Loucy (cell line): ENCODE measurements around the gene TMEM200A.

Source experiments
- H2AFZ ChIP-seq: fragments of 200-600 bp; sonication (generic); 2 replicates; pipeline ENCODE4 v1.6.0; 2016; ENCODE audit warnings: antibody characterized with exemption, mild to moderate bottlenecking, low read length, moderate library complexity
- H3F3A ChIP-seq: fragments of 200-600 bp; 2 replicates; pipeline ENCODE4 v1.6.0; 2016; ENCODE audit warnings: antibody characterized with exemption, low read depth, mild to moderate bottlenecking
- H3K27me3 ChIP-seq: fragments of 200-600 bp; sonication (generic); 2 replicates; pipeline ENCODE4 v1.6.1; 2014; ENCODE audit warnings: low read length, mild to moderate bottlenecking; ENCODE audit not compliant: insufficient read depth, poor library complexity, severe bottlenecking
- H3K36me3 ChIP-seq: fragments of 200-600 bp; sonication (generic); 2 replicates; pipeline ENCODE4 v1.6.1; 2016; ENCODE audit warnings: low read length; ENCODE audit not compliant: insufficient read depth
- H3K4me1 ChIP-seq: fragments of 200-600 bp; sonication (generic); 2 replicates; pipeline ENCODE4 v1.5.1; 2014; ENCODE audit warnings: low read length, mild to moderate bottlenecking; ENCODE audit not compliant: insufficient read depth, poor library complexity, severe bottlenecking
- H3K4me2 ChIP-seq: fragments of 200-600 bp; sonication (generic); 2 replicates; pipeline ENCODE4 v1.6.0; 2014; ENCODE audit warnings: antibody characterized with exemption, low read length, low read depth, mild to moderate bottlenecking; ENCODE audit not compliant: poor library complexity, severe bottlenecking
- H3K4me3 ChIP-seq: fragments of 200-600 bp; sonication (generic); 2 replicates; pipeline ENCODE4 v1.5.1; 2014; ENCODE audit warnings: low read length, mild to moderate bottlenecking, mixed read lengths; ENCODE audit not compliant: poor library complexity, severe bottlenecking
- H3K79me2 ChIP-seq: fragments of 200-600 bp; sonication (generic); 2 replicates; pipeline ENCODE4 v1.6.1; 2014; ENCODE audit warnings: low read length; ENCODE audit not compliant: insufficient read depth
- H3K9ac ChIP-seq: fragments of 200-600 bp; sonication (generic); 2 replicates; pipeline ENCODE4 v1.6.0; 2014; ENCODE audit warnings: mild to moderate bottlenecking, low read depth, low read length, moderate library complexity; ENCODE audit not compliant: poor library complexity, severe bottlenecking
- H3K9me2 ChIP-seq: fragments of 200-600 bp; sonication (generic); replicated peaks from 2 replicates; pipeline ENCODE4 v1.6.1; 2016; ENCODE audit warnings: low read depth, low read length, mixed read lengths
- H3K9me3 ChIP-seq: fragments of 200-600 bp; sonication (generic); 2 replicates; pipeline ENCODE4 v1.6.1; 2014; ENCODE audit warnings: mild to moderate bottlenecking, antibody characterized with exemption, low read length, low read depth; ENCODE audit not compliant: insufficient read depth
- H4K20me1 ChIP-seq: fragments of 200-600 bp; sonication (generic); 2 replicates; pipeline ENCODE4 v1.6.0; 2014; ENCODE audit warnings: antibody characterized with exemption, low read length, mild to moderate bottlenecking; ENCODE audit not compliant: insufficient read depth, poor library complexity, severe bottlenecking
- EZH2phosphoT487 ChIP-seq: fragments of 200-600 bp; IDR thresholded peaks from 2 replicates; pipeline ENCODE4 v1.6.1; 2018; ENCODE audit warnings: antibody characterized with exemption, mild to moderate bottlenecking, moderate library complexity, borderline replicate concordance
- TF ChIP-seq, protein P1 (sequence below): fragments of 200-600 bp; sonication (generic); conservative IDR thresholded peaks from 2 replicates; pipeline ENCODE4 v1.5.1; 2014; ENCODE audit warnings: mild to moderate bottlenecking, antibody characterized with exemption, low read length

Gene TMEM200A

DNA sequence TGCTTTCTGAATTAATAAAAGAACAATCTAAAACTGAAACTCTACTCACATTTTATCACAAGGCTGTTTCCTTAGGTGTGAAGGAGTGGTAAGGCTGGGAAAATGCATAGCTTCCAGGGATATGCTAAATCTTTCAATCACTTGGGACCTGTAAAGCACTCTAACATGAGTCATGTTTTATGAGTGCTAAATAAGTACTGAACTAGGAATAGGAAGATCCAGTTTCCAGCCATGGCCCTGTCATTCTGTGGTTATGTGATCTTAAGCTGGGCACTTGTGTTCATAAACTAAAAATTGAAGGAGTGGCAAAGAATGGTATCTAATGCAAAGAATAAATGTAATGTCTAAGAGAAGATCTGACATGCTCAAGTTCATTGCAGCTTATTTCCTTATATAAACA is 6.1 kb upstream of the TMEM200A start:
- H4K20me1 ChIP-seq: no peaks in the 10 kb centered on the region
- H3K9me3 ChIP-seq: no peaks in the 10 kb centered on the region
- no peak overlapping the region for H2AFZ ChIP-seq
- no peak overlapping the region for H3K4me2 ChIP-seq
- H3F3A ChIP-seq: no peaks in the 10 kb centered on the region
- H3K27me3 ChIP-seq: no peaks in the 10 kb centered on the region
- TF ChIP-seq EZH2phosphoT487: no peak
- TF ChIP-seq, protein P1, sequence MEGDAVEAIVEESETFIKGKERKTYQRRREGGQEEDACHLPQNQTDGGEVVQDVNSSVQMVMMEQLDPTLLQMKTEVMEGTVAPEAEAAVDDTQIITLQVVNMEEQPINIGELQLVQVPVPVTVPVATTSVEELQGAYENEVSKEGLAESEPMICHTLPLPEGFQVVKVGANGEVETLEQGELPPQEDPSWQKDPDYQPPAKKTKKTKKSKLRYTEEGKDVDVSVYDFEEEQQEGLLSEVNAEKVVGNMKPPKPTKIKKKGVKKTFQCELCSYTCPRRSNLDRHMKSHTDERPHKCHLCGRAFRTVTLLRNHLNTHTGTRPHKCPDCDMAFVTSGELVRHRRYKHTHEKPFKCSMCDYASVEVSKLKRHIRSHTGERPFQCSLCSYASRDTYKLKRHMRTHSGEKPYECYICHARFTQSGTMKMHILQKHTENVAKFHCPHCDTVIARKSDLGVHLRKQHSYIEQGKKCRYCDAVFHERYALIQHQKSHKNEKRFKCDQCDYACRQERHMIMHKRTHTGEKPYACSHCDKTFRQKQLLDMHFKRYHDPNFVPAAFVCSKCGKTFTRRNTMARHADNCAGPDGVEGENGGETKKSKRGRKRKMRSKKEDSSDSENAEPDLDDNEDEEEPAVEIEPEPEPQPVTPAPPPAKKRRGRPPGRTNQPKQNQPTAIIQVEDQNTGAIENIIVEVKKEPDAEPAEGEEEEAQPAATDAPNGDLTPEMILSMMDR: no peak
- H3K36me3 ChIP-seq: no peaks in the 10 kb centered on the region
- H3K9me2 ChIP-seq: no peaks in the 10 kb centered on the region
- no peak overlapping the region for H3K9ac ChIP-seq
- H3K79me2 ChIP-seq: no peaks in the 10 kb centered on the region
- no peak overlapping the region for H3K4me3 ChIP-seq
- H3K4me1 ChIP-seq: no peaks in the 10 kb centered on the region

DNA sequence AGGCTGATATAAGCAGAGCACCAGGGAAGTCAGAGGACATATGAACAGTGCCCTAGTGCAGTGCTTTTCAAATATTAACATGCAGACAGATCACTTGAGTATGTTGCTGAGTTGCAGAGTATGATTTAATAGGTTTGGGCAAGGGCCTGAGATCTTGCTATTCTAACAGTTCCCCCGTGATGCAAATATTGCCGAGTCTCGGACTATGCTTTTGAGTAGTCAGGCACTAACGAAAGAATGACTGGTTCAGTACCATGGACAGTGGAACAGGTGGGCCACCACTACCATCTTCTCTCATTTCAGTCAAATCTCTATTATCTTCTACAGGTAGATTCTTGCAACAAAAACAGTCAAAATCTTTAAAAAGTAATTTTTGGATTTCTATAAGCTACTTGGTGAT is 3.7 kb upstream of the TMEM200A start:
- Histone ChIP-seq H3K79me2 (no peaks in the 10 kb centered on the region), H3K27me3 (no peaks in the 10 kb centered on the region), H3K9ac (no peak overlapping the region), H3K4me1 (no peaks in the 10 kb centered on the region), H3K9me2 (no peaks in the 10 kb centered on the region), H3K36me3 (no peaks in the 10 kb centered on the region), H3K4me2 (no peak overlapping the region), H4K20me1 (no peaks in the 10 kb centered on the region), H2AFZ (no peak overlapping the region), H3F3A (no peaks in the 10 kb centered on the region), H3K9me3 (no peaks in the 10 kb centered on the region), H3K4me3 (no peak overlapping the region)
- TF ChIP-seq, protein P1: no peak
- no peak for TF ChIP-seq EZH2phosphoT487

DNA sequence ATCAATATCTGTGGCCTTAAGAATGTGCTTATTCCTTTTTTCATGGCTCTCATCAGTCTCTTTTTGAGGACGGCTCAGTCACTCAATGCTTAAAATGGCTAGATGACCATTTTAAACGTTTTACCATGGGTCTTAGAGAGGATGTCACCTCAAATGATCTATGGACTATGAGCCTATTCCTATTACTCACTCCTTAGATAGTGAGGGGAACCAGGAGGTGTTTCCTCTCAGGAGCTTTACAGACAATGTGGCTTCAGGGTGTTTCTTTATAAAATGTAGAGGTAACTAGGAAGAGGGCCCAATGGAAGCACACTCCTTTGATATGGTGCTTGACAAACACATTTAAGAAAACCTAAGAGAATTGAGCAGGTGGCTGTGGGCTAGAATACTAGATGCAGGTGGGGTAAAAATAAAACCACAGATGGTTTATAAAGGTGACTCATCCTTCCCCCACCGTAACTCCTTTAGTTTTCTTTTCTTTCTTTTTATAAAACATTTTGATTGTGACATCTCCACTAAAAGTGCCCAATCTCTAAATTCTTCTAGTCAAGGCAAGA is 1.5 kb upstream of the TMEM200A start:
- no peaks in the 10 kb centered on the region for H3K4me1 ChIP-seq
- no peaks in the 10 kb centered on the region for H4K20me1 ChIP-seq
- no peaks in the 10 kb centered on the region for H3F3A ChIP-seq
- no peaks in the 10 kb centered on the region for H3K36me3 ChIP-seq
- no peaks in the 10 kb centered on the region for H3K9me3 ChIP-seq
- H3K4me3 ChIP-seq: no peak overlapping the region
- no peak overlapping the region for H3K9ac ChIP-seq
- no peak overlapping the region for H2AFZ ChIP-seq
- H3K79me2 ChIP-seq: no peaks in the 10 kb centered on the region
- no peaks in the 10 kb centered on the region for H3K27me3 ChIP-seq
- TF ChIP-seq EZH2phosphoT487: no peak
- TF ChIP-seq, protein P1: no peak
- no peaks in the 10 kb centered on the region for H3K9me2 ChIP-seq
- no peak overlapping the region for H3K4me2 ChIP-seq
